Measurements from ENCODE around the gene ADK. TPM values are rescaled to one million over a fixed set of nuclear protein-coding genes. Genes with fewer than 3 reads are reported as not detected.
"Not testable (repeated sequence)": the region's sequence is repeated elsewhere in the genome, so short reads cannot be mapped to it uniquely, and the experiment has no call there.

ADK gene
- total RNA-seq, 4 donors from 2014 or later = 42.3 to 46.3 (median 42.9) TPM

- WGBS, 2 donors = 88 to 91% methylated on average over 11 of the region's 11 CpGs
- DNase-seq (ENCODE audit: low spot score in 2 of 2) = no peak
- TF ChIP-seq CTCF (IDR thresholded peaks at IDR 0.05) (no peak), POLR2A (IDR thresholded peaks at IDR 0.05) (no peak)
- intact Hi-C loops (cut with DNase I; ENCODE audit: low total_unique reads) = no loop called here
- no peak overlapping the region for H3K4me3 ChIP-seq (ENCODE audit: low read depth, poor library complexity, severe bottlenecking)
Observed at GRCh38 chr10:74133923-74134820, 16.8 kb upstream of the ADK start.

DNA sequence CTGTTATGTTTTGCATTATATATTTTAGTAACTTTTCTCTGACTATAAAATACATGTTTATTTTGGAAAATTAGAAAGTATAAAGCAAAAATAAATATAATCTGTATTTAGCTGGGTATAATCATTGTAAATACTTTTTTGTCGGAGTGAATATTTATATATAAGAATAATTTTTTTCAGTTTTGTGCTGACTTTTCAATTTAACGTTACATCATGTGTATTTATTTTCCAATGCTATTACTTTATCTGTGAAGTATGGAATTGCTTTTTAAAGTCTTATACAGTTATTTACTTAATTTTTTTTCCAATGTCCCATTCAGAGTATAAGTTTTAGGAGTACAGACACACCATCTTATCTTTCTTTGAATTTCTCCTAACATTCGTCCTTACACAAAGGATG lies 15.6 kb upstream of the ADK start:
- WGBS, 2 donors = 91 to 92% methylated on average over 3 of the region's 3 CpGs
- DNase-seq (ENCODE audit: low spot score in 2 of 2) = no peak
- H3K4me3 ChIP-seq (ENCODE audit: low read depth, poor library complexity, severe bottlenecking) = no peak overlapping the region
- intact Hi-C loops (cut with DNase I; ENCODE audit: low total_unique reads) = no loop called here
- no peak for TF ChIP-seq POLR2A (IDR thresholded peaks at IDR 0.05)

GRCh38 chr10:74137992-74138391 lies 13.0 kb upstream of the ADK start:
- intact Hi-C loops (cut with DNase I; ENCODE audit: low total_unique reads) = no loop called here
- WGBS, 2 donors = 89 to 96% methylated on average over 5 of the region's 5 CpGs
- no peak overlapping the region for H3K4me3 ChIP-seq (ENCODE audit: low read depth, poor library complexity, severe bottlenecking)
- TF ChIP-seq CTCF (IDR thresholded peaks at IDR 0.05) = no peak
- no peak for TF ChIP-seq POLR2A (IDR thresholded peaks at IDR 0.05)
- DNase-seq (ENCODE audit: low spot score in 2 of 2) = no peak

DNA sequence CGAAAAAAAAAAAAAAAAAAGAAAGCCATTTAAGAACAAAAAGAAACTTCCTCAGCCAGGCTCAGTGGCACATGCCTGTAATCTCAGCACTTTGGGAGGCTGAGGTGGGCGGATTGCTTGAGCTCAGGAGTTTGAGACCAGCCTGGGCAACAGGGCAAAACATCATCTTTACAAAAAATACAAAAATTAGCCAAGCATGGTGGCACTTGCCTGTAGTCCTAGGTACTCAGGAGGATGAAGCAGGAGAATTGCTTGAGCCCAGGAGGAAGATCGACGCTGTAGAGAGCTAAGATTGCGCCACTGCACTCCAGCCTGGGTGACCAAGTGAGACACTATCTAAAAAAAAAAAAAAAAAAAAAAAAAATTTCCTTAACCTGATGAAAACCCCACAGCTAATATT lies 12.4 kb upstream of the ADK start:
- WGBS, 2 donors = 95 to 96% methylated on average over 5 of the region's 5 CpGs
- DNase-seq (ENCODE audit: low spot score in 2 of 2); H3K4me3 ChIP-seq (ENCODE audit: low read depth, poor library complexity, severe bottlenecking); intact Hi-C loops (cut with DNase I; ENCODE audit: low total_unique reads): not testable (repeated sequence)

DNA sequence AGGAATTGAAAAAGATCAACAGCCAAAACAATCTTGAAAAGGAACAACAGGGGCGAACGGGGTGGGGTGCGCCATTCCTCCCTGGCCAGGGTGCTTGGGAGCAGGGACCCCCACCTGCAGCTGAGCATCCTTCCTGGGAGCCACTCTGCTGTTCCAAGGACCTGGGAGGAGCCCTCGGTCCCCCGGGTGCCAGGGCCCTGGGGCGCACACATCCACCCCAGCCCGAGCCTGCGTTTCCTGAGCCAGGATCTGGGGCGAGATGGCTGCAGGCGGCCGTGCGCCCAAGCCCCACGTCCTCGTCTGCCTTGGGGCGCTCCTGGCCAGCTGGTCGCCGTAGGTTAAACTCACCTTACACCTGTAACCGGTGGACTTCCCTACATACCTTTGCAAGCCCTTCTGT lies 11.0 kb upstream of the ADK start:
- 96 to 97% methylated on average over 18 of the region's 18 CpGs for WGBS, 2 donors
- H3K4me3 ChIP-seq (ENCODE audit: low read depth, poor library complexity, severe bottlenecking) = no peak overlapping the region
- TF ChIP-seq POLR2A (IDR thresholded peaks at IDR 0.05) = no peak
- TF ChIP-seq CTCF (IDR thresholded peaks at IDR 0.05) = no peak
- no peak for DNase-seq (ENCODE audit: low spot score in 2 of 2)
- intact Hi-C loops (cut with DNase I; ENCODE audit: low total_unique reads) = loop anchor here (10.0 kb wide), 1 partner anchor 75 kb away; no protein-coding TSS in a partner anchor

- DNase-seq (ENCODE audit: low spot score in 2 of 2) = no peak
- H3K4me3 ChIP-seq (ENCODE audit: low read depth, poor library complexity, severe bottlenecking) = no peak overlapping the region
- intact Hi-C loops (cut with DNase I; ENCODE audit: low total_unique reads) = loop anchor here (10.0 kb wide), 1 partner anchor 74 kb away; no protein-coding TSS in a partner anchor
- TF ChIP-seq CTCF (IDR thresholded peaks at IDR 0.05) = no peak
- TF ChIP-seq POLR2A (IDR thresholded peaks at IDR 0.05) = no peak
- 68 to 70% methylated on average over 2 of the region's 2 CpGs for WGBS, 2 donors
Observed at GRCh38 chr10:74140553-74140952, 10.5 kb upstream of the ADK start.

Data from lower leg skin (tissue), 4 donors.